ENCODE data around the gene SOWAHC.

GRCh38 chr2:109592905-109593304 lies 21.3 kb upstream of the SOWAHC start:
- TF ChIP-seq FOXA1 (IDR thresholded peaks at IDR 0.05), result no peak
- no peak for TF ChIP-seq FOXA1 (CRISPR knock-in tag; IDR thresholded peaks at IDR 0.05)
- no peak for TF ChIP-seq ZNF362 (CRISPR knock-in tag; IDR thresholded peaks at IDR 0.05; ENCODE audit: borderline replicate concordance)
- TF ChIP-seq CEBPB (IDR thresholded peaks at IDR 0.05; ENCODE audit: borderline replicate concordance, low read depth, low read length), result no peak
- TF ChIP-seq KDM5B (CRISPR knock-in tag; IDR thresholded peaks at IDR 0.05; ENCODE audit: borderline replicate concordance), result no peak
- no peak for TF ChIP-seq CTCF (CRISPR knock-in tag; IDR thresholded peaks at IDR 0.05)
- TF ChIP-seq USF2 (IDR thresholded peaks at IDR 0.05; ENCODE audit: low read depth, low read length), result no peak
- no peak for TF ChIP-seq USF2 (CRISPR knock-in tag; IDR thresholded peaks at IDR 0.05; ENCODE audit: borderline replicate concordance)
